MM.1S (cell line): ENCODE results near the gene ARVCF.

Experiments used
- DNase-seq: peaks from one replicate; pipeline ENCODE4 v3.0.0-alpha.2; 2015
- H2AFZ ChIP-seq: fragments of 300-600 bp; sonication (generic); 2 replicates; pipeline ENCODE4 v1.6.0; 2016; ENCODE audit warnings: antibody characterized with exemption, low read length
- H3F3A ChIP-seq: fragments of 300-600 bp; sonication (generic); 2 replicates; pipeline ENCODE4 v1.6.1; 2016; ENCODE audit warnings: mild to moderate bottlenecking, antibody characterized with exemption, low read length, moderate library complexity, mixed read lengths; ENCODE audit not compliant: insufficient read depth
- H3K27ac ChIP-seq: fragments of 300-600 bp; sonication (generic); 2 replicates; pipeline ENCODE4 v1.5.1; 2016; ENCODE audit warnings: mild to moderate bottlenecking, low read length
- H3K27me3 ChIP-seq: fragments of 300-600 bp; sonication (generic); replicated peaks from 2 replicates; pipeline ENCODE4 v1.6.0; 2016; ENCODE audit warnings: low read length; ENCODE audit not compliant: insufficient read depth
- H3K36me3 ChIP-seq: fragments of 300-600 bp; sonication (generic); replicated peaks from 2 replicates; pipeline ENCODE4 v1.6.1; 2016; ENCODE audit warnings: mild to moderate bottlenecking, low read length, mixed read lengths; ENCODE audit not compliant: insufficient read depth
- H3K4me1 ChIP-seq: fragments of 300-600 bp; sonication (generic); 2 replicates; pipeline ENCODE4 v1.6.1; 2016; ENCODE audit warnings: low read length, mixed read lengths
- H3K4me2 ChIP-seq: fragments of 300-600 bp; sonication (generic); 2 replicates; pipeline ENCODE4 v1.6.0; 2016; ENCODE audit warnings: low read depth, low read length
- H3K4me3 ChIP-seq: fragments of 300-600 bp; sonication (generic); 2 replicates; pipeline ENCODE4 v1.5.1; 2016; ENCODE audit warnings: low read length, mixed read lengths
- H3K79me2 ChIP-seq: fragments of 300-600 bp; sonication (generic); 2 replicates; pipeline ENCODE4 v1.6.1; 2016; ENCODE audit warnings: mixed run types, low read length, mixed read lengths
- H3K9ac ChIP-seq: fragments of 300-600 bp; sonication (generic); 2 replicates; pipeline ENCODE4 v1.6.1; 2016; ENCODE audit warnings: low read length, mixed read lengths
- H3K9me2 ChIP-seq: fragments of 300-600 bp; sonication (generic); replicated peaks from 2 replicates; pipeline ENCODE4 v1.6.1; 2016; ENCODE audit warnings: mild to moderate bottlenecking, low read length, mixed read lengths; ENCODE audit not compliant: insufficient read depth
- H3K9me3 ChIP-seq: fragments of 300-600 bp; sonication (generic); replicated peaks from 2 replicates; pipeline ENCODE4 v1.6.1; 2016; ENCODE audit warnings: mild to moderate bottlenecking, low read length, mixed read lengths; ENCODE audit not compliant: insufficient read depth
- H4K20me1 ChIP-seq: fragments of 300-600 bp; sonication (generic); 2 replicates; pipeline ENCODE4 v1.6.1; 2016; ENCODE audit warnings: mild to moderate bottlenecking, low read length, moderate library complexity, mixed read lengths; ENCODE audit not compliant: insufficient read depth
- EZH2 ChIP-seq: fragments of 300-600 bp; sonication (generic); optimal IDR thresholded peaks from 2 replicates; pipeline ENCODE3; 2017; ENCODE audit warnings: low read depth, mild to moderate bottlenecking, antibody characterized with exemption, low read length, mixed read lengths
- EZH2phosphoT487 ChIP-seq: fragments of 300-600 bp; sonication (generic); IDR thresholded peaks from 2 replicates; pipeline ENCODE4 v1.6.1; 2018; ENCODE audit warnings: antibody characterized with exemption, low read length
- TF ChIP-seq, protein P1 (sequence below): fragments of 300-600 bp; sonication (generic); IDR thresholded peaks from 2 replicates; pipeline ENCODE4 v1.5.1; 2016; ENCODE audit warnings: antibody characterized with exemption, low read length, mixed read lengths

Gene ARVCF

GRCh38 chr22:20018001-20018400, 1.4 kb upstream of the ARVCF start:
- H4K20me1 ChIP-seq = no peaks in the 10 kb centered on the region
- no peaks in the 10 kb centered on the region for H3K9me2 ChIP-seq
- H3K4me1 ChIP-seq = peaks cover 9% of the 10 kb centered on the region
- no peak for DNase-seq
- H3K36me3 ChIP-seq = no peaks in the 10 kb centered on the region
- no peak overlapping the region for H3K4me2 ChIP-seq
- no peak overlapping the region for H3K27ac ChIP-seq
- H3K4me3 ChIP-seq = no peak overlapping the region
- H3K27me3 ChIP-seq = peaks cover 50% of the 10 kb centered on the region
- TF ChIP-seq EZH2 = no peak
- TF ChIP-seq, protein P1, sequence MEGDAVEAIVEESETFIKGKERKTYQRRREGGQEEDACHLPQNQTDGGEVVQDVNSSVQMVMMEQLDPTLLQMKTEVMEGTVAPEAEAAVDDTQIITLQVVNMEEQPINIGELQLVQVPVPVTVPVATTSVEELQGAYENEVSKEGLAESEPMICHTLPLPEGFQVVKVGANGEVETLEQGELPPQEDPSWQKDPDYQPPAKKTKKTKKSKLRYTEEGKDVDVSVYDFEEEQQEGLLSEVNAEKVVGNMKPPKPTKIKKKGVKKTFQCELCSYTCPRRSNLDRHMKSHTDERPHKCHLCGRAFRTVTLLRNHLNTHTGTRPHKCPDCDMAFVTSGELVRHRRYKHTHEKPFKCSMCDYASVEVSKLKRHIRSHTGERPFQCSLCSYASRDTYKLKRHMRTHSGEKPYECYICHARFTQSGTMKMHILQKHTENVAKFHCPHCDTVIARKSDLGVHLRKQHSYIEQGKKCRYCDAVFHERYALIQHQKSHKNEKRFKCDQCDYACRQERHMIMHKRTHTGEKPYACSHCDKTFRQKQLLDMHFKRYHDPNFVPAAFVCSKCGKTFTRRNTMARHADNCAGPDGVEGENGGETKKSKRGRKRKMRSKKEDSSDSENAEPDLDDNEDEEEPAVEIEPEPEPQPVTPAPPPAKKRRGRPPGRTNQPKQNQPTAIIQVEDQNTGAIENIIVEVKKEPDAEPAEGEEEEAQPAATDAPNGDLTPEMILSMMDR = no peak
- TF ChIP-seq EZH2phosphoT487 = no peak
- H2AFZ ChIP-seq = no peak overlapping the region
- no peaks in the 10 kb centered on the region for H3F3A ChIP-seq
- H3K9me3 ChIP-seq = no peaks in the 10 kb centered on the region
- no peak overlapping the region for H3K9ac ChIP-seq
- H3K79me2 ChIP-seq = peaks cover 19% of the 10 kb centered on the region

GRCh38 chr22:20017622-20017958, 967 bp upstream of the ARVCF start:
- H2AFZ ChIP-seq = no peak overlapping the region
- TF ChIP-seq, protein P1 = no peak
- TF ChIP-seq EZH2phosphoT487 (no peak), EZH2 (no peak)
- no peaks in the 10 kb centered on the region for H3K9me2 ChIP-seq
- no peak for DNase-seq
- peaks cover 50% of the 10 kb centered on the region for H3K27me3 ChIP-seq
- H3K9ac ChIP-seq = no peak overlapping the region
- H3K9me3 ChIP-seq = no peaks in the 10 kb centered on the region
- no peaks in the 10 kb centered on the region for H4K20me1 ChIP-seq
- H3K4me2 ChIP-seq = peak overlapping the region; percentile 84; the same call in 1 of the 2 replicates
- H3K27ac ChIP-seq = no peak overlapping the region
- H3F3A ChIP-seq = no peaks in the 10 kb centered on the region
- peaks cover 9% of the 10 kb centered on the region for H3K4me1 ChIP-seq
- peaks cover 16% of the 10 kb centered on the region for H3K79me2 ChIP-seq
- H3K36me3 ChIP-seq = no peaks in the 10 kb centered on the region
- H3K4me3 ChIP-seq = no peak overlapping the region

DNA sequence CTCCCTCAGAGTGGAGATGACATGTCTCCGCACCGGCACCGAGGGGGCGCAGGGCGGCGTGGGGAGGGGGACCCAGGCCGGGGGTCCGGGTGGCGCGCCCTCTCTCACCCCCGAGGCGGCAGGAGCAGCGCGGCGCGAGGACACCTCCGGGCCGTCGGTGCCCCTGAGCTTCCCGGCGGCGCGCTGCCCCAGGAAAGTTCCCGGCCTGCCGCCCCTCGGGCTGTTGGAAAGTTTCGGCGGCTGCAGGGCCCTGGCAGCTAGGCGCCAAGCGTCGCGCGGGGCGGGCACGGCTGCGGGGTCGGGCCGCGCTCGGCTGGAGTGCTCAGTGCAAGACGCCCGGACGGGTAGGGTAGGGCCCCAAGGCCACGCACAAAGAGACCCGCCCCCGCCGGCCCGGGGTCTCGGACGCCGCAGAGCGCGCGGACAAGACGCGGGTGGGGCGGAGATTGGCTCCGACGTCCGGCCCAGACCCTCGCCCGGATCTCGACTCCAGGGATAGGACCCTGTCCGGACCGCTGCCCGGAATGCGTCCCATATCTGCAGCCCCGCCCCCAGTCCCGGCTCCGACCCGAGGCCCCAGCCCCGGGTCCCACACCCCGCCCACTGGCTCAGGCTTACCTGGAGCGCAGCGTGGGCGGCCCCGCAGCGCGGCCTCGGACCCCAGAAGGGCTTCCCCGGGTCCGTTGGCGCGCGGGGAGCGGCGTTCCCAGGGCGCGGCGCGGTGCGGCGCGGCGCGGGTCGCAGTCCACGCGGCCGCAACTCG, 471 bp downstream of the ARVCF start:
- H2AFZ ChIP-seq = peak overlapping the region; percentile 77
- no peaks in the 10 kb centered on the region for H3K36me3 ChIP-seq
- peak overlapping the region; percentile 10; the same call in 1 of the 2 replicates for H3K9ac ChIP-seq
- peak; percentile 86 for TF ChIP-seq EZH2
- TF ChIP-seq EZH2phosphoT487 = no peak
- H4K20me1 ChIP-seq = no peaks in the 10 kb centered on the region
- peaks cover 50% of the 10 kb centered on the region for H3K27me3 ChIP-seq
- H3K4me2 ChIP-seq = peak overlapping the region; percentile 92
- H3K79me2 ChIP-seq = peaks cover 2% of the 10 kb centered on the region
- H3K9me2 ChIP-seq = no peaks in the 10 kb centered on the region
- H3K9me3 ChIP-seq = no peaks in the 10 kb centered on the region
- no peak overlapping the region for H3K27ac ChIP-seq
- H3F3A ChIP-seq = no peaks in the 10 kb centered on the region
- no peak for DNase-seq
- peak overlapping the region; percentile 71 for H3K4me3 ChIP-seq
- H3K4me1 ChIP-seq = peaks cover 4% of the 10 kb centered on the region; the same call in 1 of the 2 replicates

DNA sequence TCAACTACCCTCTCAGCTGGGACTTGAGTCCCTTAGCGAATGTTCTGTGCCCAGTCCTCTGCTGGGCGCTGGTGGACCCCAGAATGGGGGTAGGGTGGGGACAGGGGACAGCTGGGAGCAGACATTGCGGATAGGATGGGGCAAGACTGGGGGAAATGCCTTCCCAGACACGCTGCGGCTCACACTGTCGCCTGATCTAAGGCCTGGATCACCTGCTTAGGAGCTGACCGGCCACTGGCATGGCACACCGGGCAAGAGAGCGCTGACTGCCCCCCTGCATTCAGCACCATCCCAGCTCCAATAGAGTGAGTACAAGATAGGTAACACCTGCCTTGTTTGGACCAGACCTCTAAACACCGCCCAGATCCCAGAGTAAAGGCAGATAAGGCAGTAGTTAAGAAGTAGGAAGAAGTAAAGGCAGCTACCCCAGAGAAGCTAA, 1.4 kb downstream of the ARVCF start:
- H3K4me3 ChIP-seq = no peak overlapping the region
- H3K79me2 ChIP-seq = no peaks in the 10 kb centered on the region
- no peak overlapping the region for H3K9ac ChIP-seq
- no peak overlapping the region for H3K27ac ChIP-seq
- H3K4me1 ChIP-seq = peaks cover under 1% of the 10 kb centered on the region; the same call in 1 of the 2 replicates
- H3K9me3 ChIP-seq = no peaks in the 10 kb centered on the region
- H4K20me1 ChIP-seq = no peaks in the 10 kb centered on the region
- peaks cover 53% of the 10 kb centered on the region for H3K27me3 ChIP-seq
- H3K4me2 ChIP-seq = no peak overlapping the region
- TF ChIP-seq, protein P1 = no peak
- no peak for TF ChIP-seq EZH2phosphoT487
- TF ChIP-seq EZH2 = no peak
- H3F3A ChIP-seq = no peaks in the 10 kb centered on the region
- H3K9me2 ChIP-seq = no peaks in the 10 kb centered on the region
- DNase-seq = no peak
- no peaks in the 10 kb centered on the region for H3K36me3 ChIP-seq
- no peak overlapping the region for H2AFZ ChIP-seq
